ENCODE results near the gene CGB1.

GRCh38 chr19:49056101-49056901 is 19.6 kb upstream of the CGB1 start:
- TF ChIP-seq IRF3 (IDR thresholded peaks at IDR 0.05; ENCODE audit: low read depth, low read length) (no peak), CTCF (IDR thresholded peaks at IDR 0.05) (peak; percentile 39), RAD21 (IDR thresholded peaks at IDR 0.05; ENCODE audit: low read length) (no peak), JUND (IDR thresholded peaks at IDR 0.05) (no peak), ZBTB33 (IDR thresholded peaks at IDR 0.05; ENCODE audit: borderline replicate concordance, low read depth) (no peak), POLR2AphosphoS5 (IDR thresholded peaks at IDR 0.05; ENCODE audit: low read depth, low read length) (no peak), FOXJ3 (CRISPR knock-in tag; IDR thresholded peaks at IDR 0.05) (no peak)

Data from SK-N-SH (cell line).